Erythroblast (primary cell): ENCODE data around the gene TMEM37.

Source experiments
- GATA1 ChIP-seq: IDR thresholded peaks from 2 replicates; pipeline ENCODE4 v1.6.1; 2011; ENCODE audit warnings: low read depth, mild to moderate bottlenecking, control low read depth, low read length, moderate library complexity
- POLR2A ChIP-seq: IDR thresholded peaks from 2 replicates; pipeline ENCODE4 v1.6.1; 2011; ENCODE audit warnings: mild to moderate bottlenecking, low read length

GRCh38 chr2:119409506-119409905 is 22.1 kb upstream of the TMEM37 start:
- TF ChIP-seq POLR2A (no peak), GATA1 (no peak)
